Amniotic epithelial cell (primary cell): ENCODE results near the gene KCNJ6.
"Not testable (repeated sequence)": the region's sequence is repeated elsewhere in the genome, so short reads cannot be mapped to it uniquely, and the experiment has no call there.

ENCODE experiments used
- DNase-seq: peaks from one replicate; pipeline ENCODE4 v3.0.0-alpha.2; 2010; ENCODE audit warnings: low read depth

Gene KCNJ6

DNA sequence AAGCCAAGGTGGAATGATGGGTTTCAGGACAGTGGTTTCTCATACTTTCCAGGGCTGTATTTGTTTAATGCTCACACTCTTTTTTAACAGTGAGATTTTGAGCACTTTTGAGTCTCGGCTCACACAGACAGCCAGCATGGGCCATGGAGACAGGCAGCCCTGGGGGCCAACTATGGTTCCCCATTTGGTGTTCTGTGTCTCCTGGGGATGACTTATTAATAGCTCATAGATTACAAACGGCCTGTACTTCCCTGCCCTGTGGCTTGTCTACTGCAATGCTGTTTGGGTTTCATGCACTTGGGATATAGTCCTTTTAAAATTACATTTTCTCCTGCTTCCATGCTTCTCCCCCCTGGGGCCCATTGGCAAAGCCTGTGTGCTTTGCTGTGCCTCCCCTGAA lies 178.3 kb downstream of the KCNJ6 start:
- no peak for DNase-seq

- DNase-seq = no peak
Measured at GRCh38 chr21:37737507-37737906, 178.8 kb downstream of the KCNJ6 start.

GRCh38 chr21:37734846-37735245 lies 181.4 kb downstream of the KCNJ6 start:
- no peak for DNase-seq

DNA sequence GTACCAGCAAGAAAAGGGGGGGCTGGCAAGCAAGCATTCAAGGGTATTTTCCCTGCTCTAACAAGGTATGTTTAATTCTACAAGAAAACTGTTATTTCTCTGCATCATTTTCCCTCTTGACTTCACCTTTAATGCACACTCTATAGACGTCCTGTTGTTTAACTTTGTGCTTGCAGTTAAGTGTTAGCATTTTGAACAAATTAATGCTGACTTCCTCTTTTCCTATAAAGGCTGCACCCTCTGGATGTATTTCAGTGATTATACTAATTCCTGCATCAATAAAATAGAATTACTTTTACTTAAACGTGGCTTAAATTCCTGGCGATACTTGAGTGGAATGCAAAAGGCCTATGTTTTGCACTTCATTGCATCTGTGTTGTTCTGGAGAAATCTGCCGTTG lies 183.3 kb downstream of the KCNJ6 start:
- DNase-seq = no peak

DNA sequence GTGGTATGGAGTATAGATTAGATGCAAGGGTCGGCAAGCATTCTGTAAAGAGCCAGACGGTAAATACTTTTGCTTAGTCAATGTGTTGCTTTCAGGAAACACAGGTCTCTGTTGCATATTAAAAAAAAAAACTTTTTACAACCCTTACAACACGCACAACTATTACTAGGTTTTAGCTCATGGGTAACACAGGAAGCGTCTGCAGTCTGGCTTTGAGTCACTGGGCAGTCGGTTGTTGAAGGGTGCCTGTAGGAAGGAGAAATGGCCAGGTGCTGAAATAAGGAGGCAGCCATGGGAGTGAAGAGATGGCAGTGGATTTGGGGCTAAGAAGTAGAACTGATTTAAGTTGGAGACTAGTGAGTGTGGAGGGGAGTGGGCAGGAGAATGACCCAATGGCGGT lies 192.1 kb downstream of the KCNJ6 start:
- no peak for DNase-seq

DNA sequence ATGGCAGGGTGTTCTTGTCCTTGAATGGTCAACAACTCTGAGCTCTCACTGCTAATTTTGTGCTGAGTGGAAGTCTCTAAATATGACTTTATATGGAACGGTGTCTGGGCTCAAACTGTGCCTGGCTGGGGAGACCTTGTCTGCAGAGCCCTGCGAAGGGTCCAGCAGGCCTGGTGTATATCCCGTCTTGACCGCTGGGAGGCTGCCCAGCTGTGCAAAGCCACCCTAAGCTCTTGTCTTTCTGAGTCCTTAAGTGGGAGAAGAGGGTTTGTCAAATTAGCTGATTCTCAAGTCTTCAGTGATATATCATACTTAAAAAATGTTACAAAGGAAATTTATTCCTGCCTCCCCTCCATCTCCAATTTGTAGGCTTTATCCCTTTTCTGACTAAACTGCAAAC lies 198.7 kb downstream of the KCNJ6 start:
- no peak for DNase-seq

GRCh38 chr21:37712569-37712934 lies 203.7 kb downstream of the KCNJ6 start:
- DNase-seq = not testable (repeated sequence)

- peak; percentile 84 for DNase-seq
Measured at GRCh38 chr21:37711836-37712568, 204.3 kb downstream of the KCNJ6 start.

- DNase-seq = no peak
Measured at GRCh38 chr21:37711286-37711829, 204.9 kb downstream of the KCNJ6 start.

DNA sequence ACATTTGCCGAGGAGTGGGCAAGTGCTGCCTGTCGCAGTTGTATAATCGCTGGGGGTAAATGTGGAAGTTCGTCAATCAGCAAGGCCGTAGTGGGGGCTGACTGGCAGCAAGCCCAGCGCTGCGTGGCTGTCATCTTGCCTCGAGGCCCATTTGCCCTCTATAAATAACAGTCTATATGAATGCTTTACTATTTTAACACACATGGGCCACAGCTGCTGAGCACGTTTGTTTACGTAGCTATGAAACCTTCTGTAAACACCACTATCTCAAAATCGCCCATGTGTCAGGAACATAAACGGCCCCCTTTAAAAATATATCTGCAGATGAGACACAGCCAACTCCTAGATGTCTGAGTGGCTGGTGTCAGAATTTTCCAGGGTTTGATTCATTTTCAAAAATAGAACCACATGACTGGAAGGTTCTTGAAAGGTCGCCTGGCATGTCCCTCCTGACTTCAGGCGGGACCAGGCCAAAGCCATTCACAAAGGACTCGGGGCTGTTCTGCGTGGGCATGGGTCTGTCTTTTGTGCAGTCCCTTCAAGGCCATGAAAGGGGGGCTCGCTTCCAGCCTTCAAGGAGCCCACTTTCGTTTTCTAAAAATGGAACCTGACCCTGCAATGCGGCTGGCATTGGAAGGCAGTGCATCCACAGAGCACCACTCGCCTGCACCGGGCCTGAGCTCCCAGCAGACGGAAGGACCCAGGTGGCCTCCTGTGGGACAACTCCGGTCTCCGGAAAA lies 205.5 kb downstream of the KCNJ6 start:
- DNase-seq = peak; percentile 19

DNA sequence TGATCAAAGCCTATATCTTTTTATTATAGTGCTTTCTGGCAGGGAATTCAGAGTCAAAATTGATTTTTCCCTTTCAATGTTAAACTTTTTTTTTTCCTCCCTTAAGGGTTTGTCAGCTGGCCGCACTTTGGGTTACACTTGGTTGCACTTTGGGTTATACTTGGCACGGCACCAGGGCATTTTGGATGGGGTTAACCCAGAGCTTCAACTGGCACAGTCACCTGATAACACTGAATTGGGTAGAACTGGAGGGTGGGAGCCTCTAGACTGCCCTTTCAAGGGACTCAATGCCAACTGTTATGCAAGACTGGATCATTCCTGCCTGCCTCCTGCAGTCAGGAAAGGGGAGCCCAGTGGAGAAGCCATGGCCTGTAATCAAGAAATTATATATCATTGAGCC lies 211.5 kb downstream of the KCNJ6 start:
- DNase-seq = no peak

- no peak for DNase-seq
Measured at GRCh38 chr21:37702241-37702640, 214.0 kb downstream of the KCNJ6 start.

DNA sequence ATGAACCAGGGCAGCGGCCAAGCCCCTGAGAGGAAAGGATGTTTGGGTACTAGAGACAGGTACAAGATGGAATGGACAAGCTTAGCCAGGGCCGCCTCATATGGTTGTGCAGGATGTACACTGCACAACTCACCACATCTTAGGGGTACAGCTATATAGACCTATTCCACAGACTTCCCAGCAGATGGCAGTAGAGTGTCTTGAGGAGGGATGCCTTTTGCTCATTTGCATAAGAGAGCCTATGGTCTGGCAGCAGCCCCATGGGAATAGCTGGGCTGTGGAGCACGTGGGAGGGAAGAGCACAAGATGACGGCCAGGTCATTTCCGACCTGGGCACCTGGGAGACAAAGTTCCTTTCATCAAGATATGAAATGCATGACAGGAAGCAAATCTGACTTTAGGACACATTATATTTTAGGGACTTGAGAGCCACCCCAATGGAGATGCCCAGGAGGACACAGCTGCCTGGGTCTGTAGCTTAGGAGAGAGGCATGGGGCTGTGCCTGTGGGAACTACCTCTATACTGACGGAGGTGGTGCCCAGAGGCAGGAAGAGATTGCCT lies 215.5 kb downstream of the KCNJ6 start:
- DNase-seq = peak; percentile 88

- DNase-seq = no peak
Measured at GRCh38 chr21:37699024-37699775, 217.1 kb downstream of the KCNJ6 start.

- DNase-seq = no peak
Measured at GRCh38 chr21:37696936-37697335, 219.3 kb downstream of the KCNJ6 start.

GRCh38 chr21:37695111-37695510 lies 221.1 kb downstream of the KCNJ6 start:
- no peak for DNase-seq

GRCh38 chr21:37688952-37689659 lies 227.2 kb downstream of the KCNJ6 start:
- no peak for DNase-seq

DNA sequence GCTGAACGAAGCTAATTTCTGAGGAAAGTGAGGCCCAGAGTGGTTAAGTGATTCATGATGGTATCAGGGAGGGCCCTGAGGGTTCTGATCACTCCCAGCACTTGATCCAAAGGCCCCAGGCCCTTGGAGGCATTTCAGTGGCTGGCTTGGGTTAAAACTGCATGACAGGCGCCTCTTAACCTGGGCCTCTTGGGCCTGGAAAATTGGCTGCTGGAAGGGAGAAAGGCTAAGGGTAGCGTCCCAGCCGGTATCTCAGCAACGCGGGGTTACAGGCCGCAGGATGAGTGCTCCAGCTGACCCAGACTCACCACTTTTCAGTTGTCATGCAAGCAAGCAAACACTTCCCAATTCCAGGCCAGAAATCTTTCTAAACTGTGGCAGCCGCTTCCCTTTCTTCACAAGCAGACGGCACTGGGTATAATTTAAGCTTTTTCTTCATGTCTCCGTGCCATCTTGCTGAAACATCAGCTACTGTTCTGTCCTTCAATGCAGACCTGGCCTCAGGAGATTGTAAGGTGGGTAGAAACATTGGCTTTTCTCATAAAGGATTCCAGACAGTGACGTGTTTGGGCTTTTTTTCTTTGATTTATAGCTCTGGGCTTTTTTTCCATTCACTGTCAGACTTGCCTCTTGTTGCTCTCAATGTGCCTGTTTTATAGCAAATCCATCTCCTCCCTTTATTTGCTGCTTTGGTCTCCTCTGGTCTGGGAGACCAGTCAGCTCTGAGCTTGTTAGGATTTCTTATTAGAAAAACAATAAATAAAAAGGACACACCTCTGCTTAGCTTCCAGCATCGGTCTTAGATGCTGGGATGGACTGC lies 229.1 kb downstream of the KCNJ6 start:
- no peak for DNase-seq

GRCh38 chr21:37684547-37684946 lies 231.7 kb downstream of the KCNJ6 start:
- DNase-seq = no peak

DNA sequence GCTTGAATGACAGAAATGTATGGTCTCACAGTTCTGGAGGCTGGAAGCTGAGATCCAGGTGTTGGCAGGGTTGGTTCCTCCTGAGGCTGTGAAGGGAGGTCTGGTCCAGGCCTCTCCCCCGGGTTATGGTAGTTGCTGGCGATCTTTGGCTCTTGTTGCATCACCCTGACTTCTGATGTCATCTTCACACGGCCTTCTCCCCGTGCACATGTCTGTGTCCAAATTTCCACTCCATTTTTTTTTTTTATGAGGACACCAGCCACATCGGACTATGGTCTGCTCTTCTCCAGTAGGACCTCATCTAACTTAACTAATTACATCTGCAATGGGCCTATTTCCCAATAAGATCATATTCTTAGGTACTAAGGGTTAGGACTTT lies 232.2 kb downstream of the KCNJ6 start:
- no peak for DNase-seq
